Activated CD8-positive, alpha-beta memory T cell treated with anti-CD3 and anti-CD28 coated beads for 24 hours (primary cell): ENCODE results near the gene SUCLA2.
"Not testable (repeated sequence)": the region's sequence is repeated elsewhere in the genome, so short reads cannot be mapped to it uniquely, and the experiment has no call there.

ENCODE experiments used
- DNase-seq: peaks from one replicate; pipeline ENCODE4 v3.0.0-alpha.2; 2020

Gene SUCLA2

GRCh38 chr13:48001114-48001881 lies at the start of gene SUCLA2:
TSS of gene SUCLA2 (minus strand) at chr13:48001273. CDS start at chr13:48001269, 4 bp downstream.
- peak; percentile 96 for DNase-seq

- no peak for DNase-seq
These were observed 49.5 kb upstream of the SUCLA2 start for GRCh38 chr13:48050550-48050949.

GRCh38 chr13:48043789-48044503 lies 42.9 kb upstream of the SUCLA2 start:
- no peak for DNase-seq

- no peak for DNase-seq
These were observed 41.8 kb upstream of the SUCLA2 start for GRCh38 chr13:48042894-48043293.

GRCh38 chr13:48040896-48041295 lies 39.8 kb upstream of the SUCLA2 start:
- DNase-seq, result no peak

- DNase-seq, result no peak
These were observed 39.0 kb upstream of the SUCLA2 start for GRCh38 chr13:48040049-48040448.

GRCh38 chr13:48038761-48039160 lies 37.7 kb upstream of the SUCLA2 start:
- DNase-seq, result no peak

GRCh38 chr13:48037346-48038173 lies 36.5 kb upstream of the SUCLA2 start, which contains the start of gene NUDT15:
TSS of gene NUDT15 (plus strand) at chr13:48037726. CDS start at chr13:48037747, 21 bp downstream.
- peak; percentile 96 for DNase-seq

GRCh38 chr13:48029859-48030258 lies 28.8 kb upstream of the SUCLA2 start:
- DNase-seq, result no peak

GRCh38 chr13:48028066-48028465 lies 27.0 kb upstream of the SUCLA2 start:
- DNase-seq, result no peak

GRCh38 chr13:48019796-48020195 lies 18.7 kb upstream of the SUCLA2 start:
- no peak for DNase-seq

- DNase-seq, result no peak
These were observed 17.6 kb upstream of the SUCLA2 start for GRCh38 chr13:48018637-48019036.

GRCh38 chr13:48014359-48014758 lies 13.3 kb upstream of the SUCLA2 start:
- no peak for DNase-seq

- DNase-seq, result no peak
These were observed 11.6 kb upstream of the SUCLA2 start for GRCh38 chr13:48012668-48013067.

GRCh38 chr13:48010698-48011097 lies 9.6 kb upstream of the SUCLA2 start:
- DNase-seq, result no peak

GRCh38 chr13:48009284-48009683 lies 8.2 kb upstream of the SUCLA2 start:
- DNase-seq, result no peak

GRCh38 chr13:48006396-48006795 lies 5.3 kb upstream of the SUCLA2 start:
- DNase-seq, result no peak

- DNase-seq, result no peak
These were observed 3.1 kb upstream of the SUCLA2 start for GRCh38 chr13:48004201-48004600.

GRCh38 chr13:48001999-48002398 lies 926 bp upstream of the SUCLA2 start:
- DNase-seq, result not testable (repeated sequence)

GRCh38 chr13:48000559-48001113 lies 437 bp downstream of the SUCLA2 start:
- DNase-seq, result no peak

GRCh38 chr13:47999973-48000372 lies 1.1 kb downstream of the SUCLA2 start:
- no peak for DNase-seq

- DNase-seq, result no peak
These were observed 3.7 kb downstream of the SUCLA2 start for GRCh38 chr13:47997384-47997783.

GRCh38 chr13:47991859-47992258 lies 9.2 kb downstream of the SUCLA2 start:
- no peak for DNase-seq
